ENCODE results near the gene ACOXL.

ACOXL gene

DNA sequence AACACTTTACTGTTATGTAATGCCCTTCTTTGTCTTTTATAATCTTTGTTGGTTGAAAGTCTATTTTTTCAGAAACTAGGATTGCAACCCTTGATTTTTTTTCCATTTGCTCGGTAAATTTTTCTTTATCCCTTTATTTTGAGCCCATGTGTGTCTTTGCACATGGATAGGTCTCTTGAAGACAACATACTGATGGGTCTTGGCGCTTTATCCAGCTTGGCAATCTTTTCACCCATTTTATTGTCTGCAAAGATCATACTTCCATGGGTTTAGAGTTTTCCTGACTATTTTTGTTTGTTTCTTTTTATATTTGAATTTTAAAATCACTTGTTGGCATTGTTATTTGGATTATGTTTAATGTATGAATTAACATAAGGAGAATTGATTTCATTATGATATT, 27.0 kb downstream of the ACOXL start:
- H3K4me2 ChIP-seq (ENCODE audit: low read length), result no peak overlapping the region
- no peak overlapping the region for H3K9ac ChIP-seq (ENCODE audit: low read length)
- no peak overlapping the region for H3K4ac ChIP-seq (ENCODE audit: low read depth, low read length)
- H2BK12ac ChIP-seq (ENCODE audit: low read length), result no peak overlapping the region
- no peaks in the 10 kb centered on the region for H3K79me1 ChIP-seq (ENCODE audit: low read length)
- no peak overlapping the region for H3K18ac ChIP-seq (ENCODE audit: low read length)
- H3K36me3 ChIP-seq (ENCODE audit: control insufficient read depth in 1 of 2, insufficient read depth in 2 of 2, low read length in 2 of 2), result no peaks in the 10 kb centered on the region
- DNase-seq, result no peak
- H3K79me2 ChIP-seq (ENCODE audit: control insufficient read depth, insufficient read depth, low read length, poor library complexity), result no peaks in the 10 kb centered on the region
- H2BK5ac ChIP-seq (ENCODE audit: low read depth, low read length, poor library complexity), result no peak overlapping the region
- no peaks in the 10 kb centered on the region for H3K27me3 ChIP-seq (ENCODE audit: insufficient read depth, low read length)
- no peak overlapping the region for H3K27ac ChIP-seq (ENCODE audit: low read depth, low read length)
- no CpG with 5 or more reads among the region's 2 CpGs for WGBS (ENCODE audit: extremely low coverage, insufficient coverage, insufficient read length)
- H3K4me3 ChIP-seq (ENCODE audit: low read depth, low read length), result no peak overlapping the region
- H3K14ac ChIP-seq (ENCODE audit: low read length), result no peak overlapping the region
- no peaks in the 10 kb centered on the region for H3K4me1 ChIP-seq (ENCODE audit: control insufficient read depth in 1 of 2, insufficient read depth in 2 of 2, low read length in 2 of 2)
- no peak overlapping the region for H4K91ac ChIP-seq (ENCODE audit: low read depth, low read length)
- no peak overlapping the region for H4K8ac ChIP-seq (ENCODE audit: low read depth, low read length)
- no peak overlapping the region for H3K23ac ChIP-seq (ENCODE audit: low read length)
- no peaks in the 10 kb centered on the region for H3K9me3 ChIP-seq (ENCODE audit: insufficient read depth, low read depth, low read length)
- no peak overlapping the region for H2AK5ac ChIP-seq (ENCODE audit: low read length)
- H4K12ac ChIP-seq (ENCODE audit: low read depth, low read length), result no peak overlapping the region
- H2AFZ ChIP-seq (ENCODE audit: insufficient read depth, low read length, poor library complexity), result no peak overlapping the region
- no peak overlapping the region for H2BK120ac ChIP-seq (ENCODE audit: insufficient read depth, low read length, poor library complexity)

DNA sequence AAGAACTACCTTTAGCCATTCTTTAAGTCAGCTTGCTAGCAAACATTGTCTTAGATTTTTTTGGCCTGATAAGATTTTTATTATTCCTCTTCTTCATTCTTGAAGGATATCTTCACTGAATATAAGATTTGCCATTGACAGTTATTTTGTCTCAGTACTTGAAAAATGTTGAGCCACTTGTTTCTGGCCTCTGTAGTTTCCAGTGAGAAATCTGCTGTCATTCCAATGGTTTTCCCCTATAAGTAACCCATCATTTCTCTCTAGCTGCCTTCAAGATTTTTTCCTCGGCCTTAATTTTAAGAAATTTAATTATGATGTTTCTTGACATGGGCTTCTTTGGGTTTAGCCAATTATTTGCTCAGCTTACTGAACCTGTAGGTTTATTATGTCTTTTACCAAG, 32.6 kb downstream of the ACOXL start:
- H3K18ac ChIP-seq (ENCODE audit: low read length), result no peak overlapping the region

DNA sequence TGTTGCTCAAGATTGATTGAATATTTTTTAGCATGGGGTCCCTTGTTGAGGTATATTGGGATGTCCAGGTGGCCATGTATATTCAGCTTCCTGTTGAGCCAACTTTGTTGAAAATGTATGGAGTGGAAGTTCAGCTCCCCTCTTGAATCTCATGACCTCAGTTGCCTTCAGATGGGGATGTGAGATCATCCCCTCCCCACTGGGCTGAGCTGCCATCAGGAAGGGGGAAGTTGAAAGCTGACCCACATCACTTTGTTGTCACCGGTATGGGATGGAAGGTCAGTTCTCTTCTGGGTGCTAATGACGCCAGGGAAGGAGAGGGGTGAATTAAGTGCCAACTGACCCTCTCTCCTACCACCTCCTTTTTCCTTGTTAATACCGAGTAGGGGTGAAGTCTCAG, 33.9 kb downstream of the ACOXL start:
- Histone ChIP-seq H4K12ac (ENCODE audit: low read depth, low read length) (no peak overlapping the region), H2BK120ac (ENCODE audit: insufficient read depth, low read length, poor library complexity) (no peak overlapping the region), H3K79me2 (ENCODE audit: control insufficient read depth, insufficient read depth, low read length, poor library complexity) (no peaks in the 10 kb centered on the region), H3K9me3 (ENCODE audit: insufficient read depth, low read depth, low read length) (peaks cover 2% of the 10 kb centered on the region), H2AK5ac (ENCODE audit: low read length) (no peak overlapping the region), H3K4me2 (ENCODE audit: low read length) (no peak overlapping the region), H3K4ac (ENCODE audit: low read depth, low read length) (no peak overlapping the region), H3K9ac (ENCODE audit: low read length) (no peak overlapping the region), H3K23ac (ENCODE audit: low read length) (peak overlapping the region; percentile 79), H3K18ac (ENCODE audit: low read length) (no peak overlapping the region), H2BK5ac (ENCODE audit: low read depth, low read length, poor library complexity) (no peak overlapping the region), H3K4me1 (ENCODE audit: control insufficient read depth in 1 of 2, insufficient read depth in 2 of 2, low read length in 2 of 2) (no peaks in the 10 kb centered on the region), H2BK12ac (ENCODE audit: low read length) (no peak overlapping the region), H3K36me3 (ENCODE audit: control insufficient read depth in 1 of 2, insufficient read depth in 2 of 2, low read length in 2 of 2) (no peaks in the 10 kb centered on the region), H3K27me3 (ENCODE audit: insufficient read depth, low read length) (no peaks in the 10 kb centered on the region), H3K79me1 (ENCODE audit: low read length) (no peaks in the 10 kb centered on the region), H3K4me3 (ENCODE audit: low read depth, low read length) (no peak overlapping the region), H2AFZ (ENCODE audit: insufficient read depth, low read length, poor library complexity) (no peak overlapping the region), H3K14ac (ENCODE audit: low read length) (no peak overlapping the region), H4K91ac (ENCODE audit: low read depth, low read length) (no peak overlapping the region), H4K8ac (ENCODE audit: low read depth, low read length) (no peak overlapping the region), H3K27ac (ENCODE audit: low read depth, low read length) (no peak overlapping the region)
- DNase-seq, result no peak
- WGBS (ENCODE audit: extremely low coverage, insufficient coverage, insufficient read length), result no CpG with 5 or more reads among the region's 3 CpGs

More for the DNA sequence above, 32.6 kb downstream of the ACOXL start:
- H3K4me3 ChIP-seq (ENCODE audit: low read depth, low read length), result no peak overlapping the region
- no peak overlapping the region for H4K91ac ChIP-seq (ENCODE audit: low read depth, low read length)
- H3K4me2 ChIP-seq (ENCODE audit: low read length), result no peak overlapping the region
- H4K8ac ChIP-seq (ENCODE audit: low read depth, low read length), result no peak overlapping the region
- H3K23ac ChIP-seq (ENCODE audit: low read length), result no peak overlapping the region
- no CpG with 5 or more reads among the region's 1 CpG for WGBS (ENCODE audit: extremely low coverage, insufficient coverage, insufficient read length)
- H3K4ac ChIP-seq (ENCODE audit: low read depth, low read length), result no peak overlapping the region
- H3K79me2 ChIP-seq (ENCODE audit: control insufficient read depth, insufficient read depth, low read length, poor library complexity), result no peaks in the 10 kb centered on the region
- no peak overlapping the region for H3K27ac ChIP-seq (ENCODE audit: low read depth, low read length)
- no peak for DNase-seq
- H2BK5ac ChIP-seq (ENCODE audit: low read depth, low read length, poor library complexity), result no peak overlapping the region
- H3K14ac ChIP-seq (ENCODE audit: low read length), result no peak overlapping the region
- no peak overlapping the region for H3K9ac ChIP-seq (ENCODE audit: low read length)
- no peak overlapping the region for H2BK120ac ChIP-seq (ENCODE audit: insufficient read depth, low read length, poor library complexity)
- H2BK12ac ChIP-seq (ENCODE audit: low read length), result no peak overlapping the region
- no peaks in the 10 kb centered on the region for H3K9me3 ChIP-seq (ENCODE audit: insufficient read depth, low read depth, low read length)
- no peaks in the 10 kb centered on the region for H3K79me1 ChIP-seq (ENCODE audit: low read length)
- no peak overlapping the region for H4K12ac ChIP-seq (ENCODE audit: low read depth, low read length)
- H2AFZ ChIP-seq (ENCODE audit: insufficient read depth, low read length, poor library complexity), result no peak overlapping the region
- H3K27me3 ChIP-seq (ENCODE audit: insufficient read depth, low read length), result no peaks in the 10 kb centered on the region
- H2AK5ac ChIP-seq (ENCODE audit: low read length), result no peak overlapping the region
- H3K36me3 ChIP-seq (ENCODE audit: control insufficient read depth in 1 of 2, insufficient read depth in 2 of 2, low read length in 2 of 2), result no peaks in the 10 kb centered on the region
- H3K4me1 ChIP-seq (ENCODE audit: control insufficient read depth in 1 of 2, insufficient read depth in 2 of 2, low read length in 2 of 2), result no peaks in the 10 kb centered on the region

DNA sequence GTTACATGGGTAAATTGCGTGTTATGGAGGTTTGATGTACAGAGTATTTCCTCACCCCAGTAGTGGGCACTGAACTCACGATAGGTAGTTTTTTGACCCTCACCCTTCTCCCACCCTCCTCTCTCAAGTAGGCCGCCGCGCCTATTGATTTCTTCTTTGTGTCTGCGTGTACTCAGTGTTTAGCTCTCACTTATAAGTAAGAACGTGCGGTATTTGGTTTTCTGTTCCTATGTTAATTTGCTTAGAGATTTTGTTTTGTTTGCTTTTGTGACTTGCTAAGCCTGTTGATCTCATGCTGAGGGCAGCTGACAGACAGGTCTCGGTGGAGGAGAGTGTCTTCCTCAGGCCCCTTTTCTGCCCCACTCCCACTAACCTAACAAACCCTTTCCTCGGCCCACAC, 36.2 kb downstream of the ACOXL start:
- H3K27ac ChIP-seq (ENCODE audit: low read depth, low read length), result no peak overlapping the region
- H3K9ac ChIP-seq (ENCODE audit: low read length), result no peak overlapping the region
- H2BK5ac ChIP-seq (ENCODE audit: low read depth, low read length, poor library complexity), result no peak overlapping the region
- no peak overlapping the region for H3K23ac ChIP-seq (ENCODE audit: low read length)
- H4K8ac ChIP-seq (ENCODE audit: low read depth, low read length), result no peak overlapping the region
- H3K4me2 ChIP-seq (ENCODE audit: low read length), result no peak overlapping the region
- no peak overlapping the region for H3K4ac ChIP-seq (ENCODE audit: low read depth, low read length)
- H3K4me3 ChIP-seq (ENCODE audit: low read depth, low read length), result no peak overlapping the region
- no peak overlapping the region for H4K91ac ChIP-seq (ENCODE audit: low read depth, low read length)
- H3K79me2 ChIP-seq (ENCODE audit: control insufficient read depth, insufficient read depth, low read length, poor library complexity), result no peaks in the 10 kb centered on the region
- H4K12ac ChIP-seq (ENCODE audit: low read depth, low read length), result no peak overlapping the region
- H3K79me1 ChIP-seq (ENCODE audit: low read length), result no peaks in the 10 kb centered on the region
- H3K27me3 ChIP-seq (ENCODE audit: insufficient read depth, low read length), result no peaks in the 10 kb centered on the region
- H3K36me3 ChIP-seq (ENCODE audit: control insufficient read depth in 1 of 2, insufficient read depth in 2 of 2, low read length in 2 of 2), result no peaks in the 10 kb centered on the region
- no peak overlapping the region for H2AFZ ChIP-seq (ENCODE audit: insufficient read depth, low read length, poor library complexity)
- no peak overlapping the region for H3K14ac ChIP-seq (ENCODE audit: low read length)
- DNase-seq, result no peak
- H2BK12ac ChIP-seq (ENCODE audit: low read length), result no peak overlapping the region
- H3K18ac ChIP-seq (ENCODE audit: low read length), result no peak overlapping the region
- no CpG with 5 or more reads among the region's 10 CpGs for WGBS (ENCODE audit: extremely low coverage, insufficient coverage, insufficient read length)
- H2BK120ac ChIP-seq (ENCODE audit: insufficient read depth, low read length, poor library complexity), result no peak overlapping the region
- H2AK5ac ChIP-seq (ENCODE audit: low read length), result no peak overlapping the region
- H3K9me3 ChIP-seq (ENCODE audit: insufficient read depth, low read depth, low read length), result peaks cover 2% of the 10 kb centered on the region
- H3K4me1 ChIP-seq (ENCODE audit: control insufficient read depth in 1 of 2, insufficient read depth in 2 of 2, low read length in 2 of 2), result no peaks in the 10 kb centered on the region
